ENCODE data around the gene ZC3H7A. TPM values are rescaled to one million over a fixed set of nuclear protein-coding genes. Genes with fewer than 3 reads are reported as not detected.
A peak's percentile ranks its signal among the peaks of the same experiment; 100 is the strongest.

The ZC3H7A gene
- total RNA-seq, 2 donors from 2014 or later = 114 to 136 TPM

DNA sequence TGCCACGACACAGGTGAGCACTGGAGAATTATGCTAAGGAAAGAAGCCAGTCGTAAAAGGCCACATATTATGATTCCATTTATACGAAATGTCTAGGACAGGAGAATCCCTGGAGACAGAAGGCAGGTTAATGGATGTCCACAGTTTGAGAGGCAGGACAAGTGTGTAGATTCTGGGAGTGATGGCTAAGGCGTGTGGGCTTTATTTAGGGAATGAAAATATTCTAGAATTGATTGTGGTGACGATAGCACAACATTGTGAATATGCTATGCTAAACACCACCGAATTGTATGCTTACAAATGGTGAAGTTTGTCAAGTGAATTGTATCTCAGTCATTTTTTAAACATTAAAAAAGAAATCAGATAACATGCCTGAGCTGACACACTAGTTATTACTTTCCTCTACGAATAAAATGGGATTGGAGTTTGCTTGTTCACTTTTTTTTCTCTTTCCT, 49.1 kb downstream of the ZC3H7A start:
- Mint-ChIP-seq H3K27me3 (no peaks in the 10 kb centered on the region), H3K4me3 (no peak overlapping the region), H3K36me3 (peaks cover 23% of the 10 kb centered on the region), H3K27ac (peak overlapping the region in 1 of 2 donors; percentile 29), H3K9me3 (no peaks in the 10 kb centered on the region), H3K4me1 (ENCODE audit: low read depth in 2 of 2) (peaks cover 14 to 23% of the 10 kb centered on the region in 2 donors)
- ATAC-seq = no peak
- no peak for DNase-seq (ENCODE audit: low spot score)

DNA sequence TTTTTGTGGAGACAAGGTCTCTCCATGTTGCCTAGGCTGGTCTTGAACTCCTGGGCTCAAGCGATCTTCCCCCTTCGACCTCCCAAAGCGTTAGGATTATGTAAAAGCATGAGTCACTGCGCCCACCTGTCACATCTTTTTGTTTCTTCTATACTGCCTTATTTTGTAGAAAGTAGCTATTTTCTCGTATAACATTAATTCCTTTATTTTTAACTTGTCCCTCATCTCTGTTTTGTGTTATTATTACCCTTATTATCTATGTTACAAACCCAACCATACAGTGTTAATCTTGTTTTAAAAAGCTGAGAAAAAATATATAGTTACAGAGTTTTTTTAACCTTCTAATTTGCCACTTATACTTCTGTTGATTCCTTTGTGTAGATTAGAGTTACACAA, 53.0 kb downstream of the ZC3H7A start:
- no peaks in the 10 kb centered on the region for H3K9me3 Mint-ChIP-seq
- peaks cover 4% of the 10 kb centered on the region for H3K36me3 Mint-ChIP-seq
- peak overlapping the region; percentile 72 to 94 for H3K27ac Mint-ChIP-seq
- ATAC-seq = no peak
- H3K4me3 Mint-ChIP-seq = peak overlapping the region; percentile 99
- H3K27me3 Mint-ChIP-seq = no peaks in the 10 kb centered on the region
- DNase-seq (ENCODE audit: low spot score) = no peak
- peaks cover 42% of the 10 kb centered on the region in 2 donors for H3K4me1 Mint-ChIP-seq (ENCODE audit: low read depth in 2 of 2)

DNA sequence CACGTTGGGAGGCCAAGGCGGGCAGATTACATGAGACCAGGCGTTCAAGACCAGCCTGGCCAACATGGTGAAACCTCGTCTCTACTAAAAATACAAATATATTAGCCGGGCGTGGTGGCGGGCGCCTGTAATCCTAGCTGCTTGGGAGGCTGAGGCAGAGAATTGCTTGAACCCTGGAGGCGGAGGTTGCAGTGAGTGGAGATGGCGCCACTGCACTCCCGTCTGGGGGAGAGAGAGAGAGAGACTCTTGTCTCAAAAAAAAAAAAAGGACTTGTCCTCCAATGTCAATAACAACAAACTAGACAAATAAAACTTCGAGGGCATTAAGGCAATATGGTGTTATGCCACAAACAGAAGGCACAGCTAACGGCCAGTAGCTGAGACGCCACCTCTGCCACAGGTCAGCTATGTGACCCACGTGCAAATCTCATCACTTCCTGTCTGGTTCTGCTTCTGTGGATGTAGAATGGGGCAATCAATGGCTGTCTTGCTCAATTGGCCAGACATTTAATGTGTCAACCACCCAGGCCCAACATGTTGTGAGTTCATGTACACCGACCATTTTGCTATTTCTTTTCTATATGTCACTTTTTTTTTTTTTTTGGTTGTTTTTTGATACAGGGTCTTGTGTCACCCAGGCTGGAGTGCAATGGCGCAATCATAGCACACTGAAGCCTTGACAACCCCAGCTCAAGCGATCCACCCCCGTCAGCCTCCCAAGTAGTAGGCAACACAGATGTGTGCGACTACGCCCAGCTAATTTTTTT, 53.6 kb downstream of the ZC3H7A start:
- Mint-ChIP-seq H3K36me3 (peaks cover 4% of the 10 kb centered on the region), H3K4me1 (ENCODE audit: low read depth in 2 of 2) (peaks cover 47 to 48% of the 10 kb centered on the region in 2 donors), H3K27ac (peak overlapping the region; percentile 72 to 94), H3K4me3 (peak overlapping the region; percentile 99), H3K27me3 (no peaks in the 10 kb centered on the region), H3K9me3 (no peaks in the 10 kb centered on the region)
- ATAC-seq (peak; percentile 35 to 65), DNase-seq (ENCODE audit: low spot score) (peak; percentile 84)

DNA sequence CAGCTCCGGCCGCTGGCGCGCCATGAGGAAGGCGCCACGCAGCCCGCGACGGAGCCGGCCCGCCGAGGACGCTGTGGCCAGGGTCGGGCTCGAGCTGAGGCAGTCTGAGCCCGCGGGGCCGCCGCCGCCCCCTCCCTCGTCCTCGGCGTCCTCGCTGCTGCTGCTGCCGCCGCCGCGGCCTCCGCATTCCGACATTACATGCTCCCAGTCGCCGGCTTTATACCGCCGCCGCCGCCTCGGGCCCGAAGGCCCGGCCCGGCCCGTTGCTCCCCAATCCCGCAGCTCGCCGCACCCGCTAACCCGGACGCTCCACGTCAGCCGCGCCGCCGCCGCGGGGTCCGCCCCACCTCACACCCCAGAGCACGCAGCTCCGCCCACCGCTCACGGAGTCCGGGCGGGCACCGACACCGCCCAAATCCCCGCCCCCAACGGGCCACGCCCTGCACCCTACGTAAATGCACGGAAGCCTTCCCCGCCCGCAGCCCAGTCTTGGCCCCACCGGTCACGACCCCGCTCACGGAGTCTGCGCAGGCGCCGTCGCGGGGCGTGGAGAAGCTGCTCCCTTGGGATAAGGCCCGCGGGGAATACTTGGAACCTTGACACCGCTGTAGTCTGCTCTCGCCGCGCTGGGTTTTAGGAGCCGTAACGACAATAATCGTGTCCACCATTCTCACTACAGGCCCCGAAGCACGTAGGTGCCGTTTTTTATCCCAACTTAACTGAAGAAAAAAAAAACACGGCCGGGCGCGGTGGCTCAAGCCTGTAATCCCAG, 54.3 kb downstream of the ZC3H7A start, which contains the start of gene TXNDC11:
Gene TXNDC11 (minus strand): TSS at position 322 of the 772 bp plus-strand sequence. CDS start 127 bp downstream, at position 195.
- ATAC-seq = peak; percentile 97 to 98
- Mint-ChIP-seq H3K4me1 (ENCODE audit: low read depth in 2 of 2) (peaks cover 52 to 55% of the 10 kb centered on the region in 2 donors), H3K36me3 (peaks cover 11% of the 10 kb centered on the region), H3K9me3 (no peaks in the 10 kb centered on the region), H3K27me3 (no peaks in the 10 kb centered on the region), H3K4me3 (peak within 1 kb of the TSS; percentile 99), H3K27ac (peak within 1 kb of the TSS; percentile 93 to 94)
- peak; percentile 100 for DNase-seq (ENCODE audit: low spot score)

DNA sequence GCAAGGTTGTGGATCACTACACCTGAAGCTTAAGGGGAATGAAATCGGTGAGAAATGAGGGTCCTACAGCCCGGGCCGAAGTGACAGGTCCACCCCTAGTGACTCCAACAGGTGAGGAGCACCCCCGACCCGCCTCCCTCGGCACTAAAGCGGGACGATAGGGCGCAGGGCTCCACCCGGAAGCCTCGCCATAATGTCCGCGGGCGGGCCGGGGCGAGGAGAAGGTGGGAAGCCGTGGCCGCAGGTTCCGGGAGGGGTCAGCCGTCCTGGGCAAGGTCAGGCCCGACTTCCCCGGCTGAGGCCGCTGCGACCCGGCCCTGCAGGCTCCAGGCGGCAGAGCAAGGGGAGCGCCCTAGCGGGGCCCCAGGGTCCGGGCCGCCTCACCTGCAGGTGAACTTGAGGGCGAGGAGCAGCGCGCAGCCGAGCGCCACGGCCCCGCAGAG, 54.9 kb downstream of the ZC3H7A start:
- H3K4me3 Mint-ChIP-seq = peak overlapping the region; percentile 99
- peaks cover 11% of the 10 kb centered on the region for H3K36me3 Mint-ChIP-seq
- ATAC-seq (peak in 1 of 2 donors; percentile 43), DNase-seq (ENCODE audit: low spot score) (peak; percentile 66)
- no peaks in the 10 kb centered on the region for H3K9me3 Mint-ChIP-seq
- H3K27ac Mint-ChIP-seq = peak overlapping the region; percentile 93 to 94
- H3K27me3 Mint-ChIP-seq = no peaks in the 10 kb centered on the region
- H3K4me1 Mint-ChIP-seq (ENCODE audit: low read depth in 2 of 2) = peaks cover 52 to 60% of the 10 kb centered on the region in 2 donors

DNA sequence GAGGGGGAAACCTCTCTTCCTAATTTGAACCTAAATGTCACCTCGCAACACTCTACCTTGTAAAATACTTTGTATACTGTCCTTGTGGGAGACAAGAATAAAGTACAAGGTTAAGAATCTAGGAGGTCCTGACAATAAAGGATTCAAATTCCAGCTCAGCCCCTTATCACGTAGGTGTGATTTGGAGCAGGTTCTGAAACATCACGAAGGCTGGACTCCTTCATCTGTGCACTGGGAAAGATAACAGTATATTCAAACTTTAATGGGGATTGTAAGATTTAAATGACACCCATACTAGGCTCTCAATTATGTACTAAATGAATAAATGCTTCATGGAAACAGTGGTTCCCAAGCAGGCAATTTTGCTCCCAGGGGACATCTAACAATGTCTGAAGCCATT, 56.5 kb downstream of the ZC3H7A start:
- DNase-seq (ENCODE audit: low spot score) = no peak
- ATAC-seq = no peak
- H3K4me1 Mint-ChIP-seq (ENCODE audit: low read depth in 2 of 2) = peaks cover 62 to 73% of the 10 kb centered on the region in 2 donors
- H3K4me3 Mint-ChIP-seq = peak overlapping the region; percentile 99
- H3K9me3 Mint-ChIP-seq = no peaks in the 10 kb centered on the region
- H3K36me3 Mint-ChIP-seq = peaks cover 24% of the 10 kb centered on the region
- no peaks in the 10 kb centered on the region for H3K27me3 Mint-ChIP-seq
- H3K27ac Mint-ChIP-seq = peak overlapping the region; percentile 93 to 94

DNA sequence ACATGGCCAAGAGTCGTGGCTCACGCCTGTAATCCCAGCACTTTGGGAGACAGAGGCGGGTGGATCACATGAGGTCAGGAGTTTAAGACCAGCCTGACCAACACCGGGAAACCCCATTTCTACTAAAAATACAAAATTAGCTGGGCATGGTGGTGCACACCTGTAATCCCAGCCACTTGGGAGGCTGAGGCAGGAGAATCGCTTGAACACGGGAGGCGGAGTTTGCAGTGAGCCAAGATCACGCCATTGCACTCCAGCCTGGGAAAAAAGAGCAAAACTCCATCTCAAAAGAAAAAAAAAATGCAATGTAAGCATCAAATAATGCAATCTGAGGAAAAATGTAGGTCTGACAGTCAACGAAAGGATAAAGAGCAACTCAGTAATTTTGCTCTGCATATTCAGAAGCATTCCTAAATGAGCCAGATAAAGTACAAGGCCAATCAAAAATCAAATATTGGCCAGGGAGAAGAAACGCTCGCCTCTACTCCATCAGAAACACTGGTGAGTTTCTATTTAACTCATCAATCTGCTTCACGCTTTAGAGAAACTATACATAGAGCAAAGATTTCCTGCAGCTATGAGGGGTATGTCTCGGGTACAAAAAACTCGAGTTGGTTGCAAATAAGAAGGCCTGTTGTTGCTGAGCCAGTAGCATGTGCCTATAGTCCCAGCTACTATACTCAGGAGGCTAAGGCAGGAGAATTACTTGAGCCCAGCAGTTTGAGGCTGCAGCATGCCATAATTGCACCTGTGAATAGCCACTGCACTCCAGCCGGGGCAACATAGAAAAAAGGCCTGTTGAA, 58.1 kb downstream of the ZC3H7A start:
- Mint-ChIP-seq H3K27me3 (no peaks in the 10 kb centered on the region), H3K9me3 (no peaks in the 10 kb centered on the region), H3K4me3 (peak overlapping the region; percentile 65), H3K27ac (peak overlapping the region; percentile 82 to 93), H3K36me3 (peaks cover 34% of the 10 kb centered on the region), H3K4me1 (ENCODE audit: low read depth in 2 of 2) (peaks cover 59 to 74% of the 10 kb centered on the region in 2 donors)
- no peak for ATAC-seq
- DNase-seq (ENCODE audit: low spot score) = no peak

DNA sequence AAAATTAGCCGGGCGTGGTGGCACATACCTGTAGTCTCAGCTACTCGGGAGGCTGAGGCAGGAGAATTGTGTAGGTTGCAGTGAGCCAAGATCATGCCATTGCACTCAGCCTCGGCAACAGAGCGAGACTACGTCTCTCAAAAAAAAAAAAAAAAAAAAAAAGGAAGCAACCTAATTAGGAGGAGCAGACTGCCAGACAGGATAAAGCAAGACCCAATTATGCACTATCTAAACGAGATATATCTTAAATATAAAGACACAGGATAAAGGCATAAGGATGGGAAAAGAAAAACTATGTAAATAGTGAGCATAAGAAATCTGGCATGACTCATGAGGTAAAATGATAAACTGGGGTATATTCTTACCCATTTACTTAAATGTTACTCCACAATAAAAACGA, 59.3 kb downstream of the ZC3H7A start:
- H3K36me3 Mint-ChIP-seq = peaks cover 34% of the 10 kb centered on the region
- H3K9me3 Mint-ChIP-seq = no peaks in the 10 kb centered on the region
- no peak for DNase-seq (ENCODE audit: low spot score)
- H3K4me1 Mint-ChIP-seq (ENCODE audit: low read depth in 2 of 2) = peaks cover 53 to 68% of the 10 kb centered on the region in 2 donors
- peak overlapping the region; percentile 56 for H3K4me3 Mint-ChIP-seq
- peak overlapping the region; percentile 82 to 93 for H3K27ac Mint-ChIP-seq
- no peak for ATAC-seq
- H3K27me3 Mint-ChIP-seq = no peaks in the 10 kb centered on the region

DNA sequence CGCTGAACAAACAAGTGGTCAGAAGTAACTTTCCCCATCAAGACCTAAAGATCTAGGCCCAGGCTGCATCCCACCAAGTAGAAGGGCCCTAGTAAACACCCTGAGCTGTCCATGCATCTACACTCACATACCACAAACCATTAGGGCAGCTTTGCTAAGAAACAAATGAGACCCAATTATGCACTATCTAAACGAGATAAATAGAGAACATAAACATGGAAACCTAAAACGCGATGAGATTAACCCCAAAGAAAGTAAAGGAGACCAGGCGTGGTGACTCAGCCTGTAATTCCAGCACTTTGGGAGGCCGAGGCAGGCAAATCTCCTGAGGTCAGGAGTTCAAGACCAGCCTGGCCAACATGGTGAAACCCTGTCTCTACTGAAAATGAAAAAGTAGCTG, 60.2 kb downstream of the ZC3H7A start:
- H3K27ac Mint-ChIP-seq = no peak overlapping the region
- no peaks in the 10 kb centered on the region for H3K9me3 Mint-ChIP-seq
- peaks cover 54 to 67% of the 10 kb centered on the region in 2 donors for H3K4me1 Mint-ChIP-seq (ENCODE audit: low read depth in 2 of 2)
- DNase-seq (ENCODE audit: low spot score) (no peak), ATAC-seq (no peak)
- H3K36me3 Mint-ChIP-seq = peaks cover 34% of the 10 kb centered on the region
- no peaks in the 10 kb centered on the region for H3K27me3 Mint-ChIP-seq
- no peak overlapping the region for H3K4me3 Mint-ChIP-seq

DNA sequence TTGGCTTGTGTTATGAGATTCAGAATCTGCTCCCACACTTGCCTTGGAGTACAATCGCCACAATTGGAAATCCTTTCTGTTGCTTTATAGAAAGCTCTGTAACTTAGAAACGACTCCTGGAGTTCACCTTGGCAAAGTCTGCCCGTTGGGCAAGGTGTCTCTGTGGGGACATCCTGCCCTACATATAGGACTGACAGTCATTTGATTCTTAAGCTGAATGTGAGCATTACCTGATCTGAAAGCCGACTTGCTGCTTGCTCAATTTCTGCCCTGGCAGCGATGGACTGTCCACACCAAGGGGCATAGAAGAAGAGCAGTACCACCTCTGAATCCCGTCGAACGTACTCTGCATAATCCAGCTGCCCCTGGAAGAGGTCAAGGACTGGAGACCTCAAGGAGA, 61.3 kb downstream of the ZC3H7A start:
- ATAC-seq (no peak), DNase-seq (ENCODE audit: low spot score) (no peak)
- Mint-ChIP-seq H3K27ac (no peak overlapping the region), H3K4me3 (no peak overlapping the region), H3K4me1 (ENCODE audit: low read depth in 2 of 2) (peaks cover 47 to 56% of the 10 kb centered on the region in 2 donors), H3K27me3 (no peaks in the 10 kb centered on the region), H3K36me3 (peaks cover 29% of the 10 kb centered on the region), H3K9me3 (no peaks in the 10 kb centered on the region)

DNA sequence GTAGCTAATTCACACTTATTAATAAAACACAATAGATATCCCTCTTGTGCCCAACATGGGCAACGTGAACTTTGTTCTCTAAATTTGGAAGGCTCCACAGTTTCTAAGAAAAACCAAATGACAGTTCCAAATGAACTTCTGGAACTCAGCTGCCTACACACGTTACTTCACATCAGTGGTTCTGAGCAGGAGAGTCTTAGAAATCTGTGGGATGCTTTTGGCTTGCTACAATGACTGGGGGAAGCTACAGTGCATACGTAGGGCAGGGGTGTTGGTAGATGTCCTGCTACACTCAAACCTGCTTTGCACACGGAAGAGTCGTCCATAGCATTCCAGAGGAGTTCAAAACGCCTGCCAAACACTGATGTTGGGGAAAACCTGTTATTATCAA, 62.4 kb downstream of the ZC3H7A start:
- DNase-seq (ENCODE audit: low spot score) (no peak), ATAC-seq (no peak)
- Mint-ChIP-seq H3K9me3 (no peaks in the 10 kb centered on the region), H3K36me3 (peaks cover 36% of the 10 kb centered on the region), H3K4me3 (peak overlapping the region; percentile 1), H3K27ac (peak overlapping the region in 1 of 2 donors; percentile 24), H3K27me3 (no peaks in the 10 kb centered on the region), H3K4me1 (ENCODE audit: low read depth in 2 of 2) (peaks cover 40 to 48% of the 10 kb centered on the region in 2 donors)

DNA sequence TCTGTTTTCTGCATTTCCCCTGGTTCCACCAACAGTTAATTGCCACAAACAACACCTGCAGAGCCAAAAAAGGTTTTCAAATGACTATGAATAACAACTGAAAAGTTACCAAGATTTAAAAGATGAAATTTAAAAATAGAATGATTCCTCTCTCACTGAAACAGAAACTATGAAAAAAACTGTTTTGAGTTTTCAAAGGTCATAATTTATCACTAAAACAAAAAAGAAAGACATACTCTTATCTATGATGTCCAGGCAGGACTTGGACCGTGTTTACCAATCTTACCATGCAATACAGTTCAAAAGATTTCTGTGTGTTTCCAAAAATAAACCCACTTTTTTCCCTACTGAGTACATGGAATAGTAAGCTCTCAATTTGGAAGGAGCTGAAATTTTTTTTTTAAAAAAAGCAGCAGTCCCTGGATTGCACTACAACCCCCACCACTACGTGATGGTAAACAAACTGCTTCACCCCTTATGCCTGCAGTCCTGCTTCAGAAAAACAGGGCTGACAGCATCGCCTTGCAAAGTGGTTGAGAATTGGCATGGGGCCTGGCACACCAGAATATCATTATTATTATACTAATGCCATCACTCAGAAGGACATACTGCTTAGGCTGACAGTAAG, 62.9 kb downstream of the ZC3H7A start:
- ATAC-seq = no peak
- peaks cover 40 to 48% of the 10 kb centered on the region in 2 donors for H3K4me1 Mint-ChIP-seq (ENCODE audit: low read depth in 2 of 2)
- H3K27me3 Mint-ChIP-seq = no peaks in the 10 kb centered on the region
- H3K9me3 Mint-ChIP-seq = no peaks in the 10 kb centered on the region
- H3K27ac Mint-ChIP-seq = peak overlapping the region in 1 of 2 donors; percentile 24
- H3K4me3 Mint-ChIP-seq = no peak overlapping the region
- DNase-seq (ENCODE audit: low spot score) = no peak
- H3K36me3 Mint-ChIP-seq = peaks cover 41% of the 10 kb centered on the region

DNA sequence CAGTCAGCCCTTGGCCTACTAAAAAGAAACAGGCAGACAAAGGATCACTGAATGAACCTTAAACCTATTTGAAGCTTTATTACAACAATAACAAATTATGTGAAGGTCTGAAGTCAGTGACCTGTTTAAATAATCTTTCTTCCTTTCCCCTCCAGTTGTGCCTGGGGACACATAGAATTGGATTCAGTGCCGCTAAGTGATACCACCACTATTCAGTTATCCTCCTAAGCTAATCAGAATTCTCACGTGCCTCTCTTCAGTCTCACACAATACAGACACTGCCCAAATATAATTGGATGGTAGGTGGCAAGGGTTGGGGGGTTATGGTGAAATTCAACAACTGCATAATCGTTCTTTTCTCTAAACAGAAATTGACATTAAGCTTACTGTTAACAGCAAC, 65.8 kb downstream of the ZC3H7A start:
- Mint-ChIP-seq H3K36me3 (peaks cover 38% of the 10 kb centered on the region), H3K27me3 (no peaks in the 10 kb centered on the region), H3K4me1 (ENCODE audit: low read depth in 2 of 2) (peaks cover 36 to 37% of the 10 kb centered on the region in 2 donors), H3K4me3 (no peak overlapping the region), H3K27ac (peak overlapping the region in 1 of 2 donors; percentile 19), H3K9me3 (no peaks in the 10 kb centered on the region)
- ATAC-seq (no peak), DNase-seq (ENCODE audit: low spot score) (no peak)

All from natural killer cell treated with Interleukin-12 subunit alpha and Interleukin-12 subunit beta and Interleukin-15 and Interleukin-18, amount 100 ng/mL, for 72 hours (primary cell).